ENCODE results near the gene COL4A2.

GRCh38 chr13:110531100-110531499 is 224.0 kb downstream of the COL4A2 start:
- no peak for TF ChIP-seq EZH2 (IDR thresholded peaks at IDR 0.05; ENCODE audit: insufficient read depth, low read length)
- TF ChIP-seq, protein P1, sequence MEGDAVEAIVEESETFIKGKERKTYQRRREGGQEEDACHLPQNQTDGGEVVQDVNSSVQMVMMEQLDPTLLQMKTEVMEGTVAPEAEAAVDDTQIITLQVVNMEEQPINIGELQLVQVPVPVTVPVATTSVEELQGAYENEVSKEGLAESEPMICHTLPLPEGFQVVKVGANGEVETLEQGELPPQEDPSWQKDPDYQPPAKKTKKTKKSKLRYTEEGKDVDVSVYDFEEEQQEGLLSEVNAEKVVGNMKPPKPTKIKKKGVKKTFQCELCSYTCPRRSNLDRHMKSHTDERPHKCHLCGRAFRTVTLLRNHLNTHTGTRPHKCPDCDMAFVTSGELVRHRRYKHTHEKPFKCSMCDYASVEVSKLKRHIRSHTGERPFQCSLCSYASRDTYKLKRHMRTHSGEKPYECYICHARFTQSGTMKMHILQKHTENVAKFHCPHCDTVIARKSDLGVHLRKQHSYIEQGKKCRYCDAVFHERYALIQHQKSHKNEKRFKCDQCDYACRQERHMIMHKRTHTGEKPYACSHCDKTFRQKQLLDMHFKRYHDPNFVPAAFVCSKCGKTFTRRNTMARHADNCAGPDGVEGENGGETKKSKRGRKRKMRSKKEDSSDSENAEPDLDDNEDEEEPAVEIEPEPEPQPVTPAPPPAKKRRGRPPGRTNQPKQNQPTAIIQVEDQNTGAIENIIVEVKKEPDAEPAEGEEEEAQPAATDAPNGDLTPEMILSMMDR (IDR thresholded peaks at IDR 0.05; ENCODE audit: insufficient read depth, low read depth, low read length) = no peak

All from astrocyte (in vitro differentiated cells and primary cell).